H1 (cell line): ENCODE data around the gene TMSB15B. TPM values are rescaled to one million over a fixed set of nuclear protein-coding genes. Genes with fewer than 3 reads are reported as not detected.

ENCODE experiments used
- CTCF ChIA-PET: fragments of 300-600 bp; sonication (Branson Sonifier 250); formaldehyde crosslinking; loops from one replicate; lab custom pipeline; 2021; ENCODE audit not compliant: partially characterized antibody; lab: Charles Lee
- POLR2A ChIA-PET: fragments of 300-600 bp; sonication (Branson Sonifier 250); formaldehyde crosslinking; loops from one replicate; lab custom pipeline; 2021; ENCODE audit warnings: inconsistent platforms; ENCODE audit not compliant: partially characterized antibody; lab: Charles Lee
- DNase-seq, 2 experiments: peaks; one replicate each; pipeline versions ENCODE4 v3.0.0 to v3.0.0-alpha.2; 2010 to 2022; ENCODE audit warnings: low spot score in 2 of 2, low read depth in 1 of 2, mixed read lengths in 1 of 2
- FAIRE-seq: peaks from 2 replicates; lab custom pipeline; 2011; peaks lifted over from hg19 to GRCh38; lab: Jason Lieb, UNC
- H2AFZ ChIP-seq: 2 replicates; pipeline ENCODE4 v1.8.1; 2012; ENCODE audit warnings: low read length, inconsistent platforms
- H2AK5ac ChIP-seq: 2 replicates; pipeline ENCODE4 v1.6.1; 2013; ENCODE audit warnings: low read depth, low read length
- H2BK120ac ChIP-seq: replicated peaks from 2 replicates; pipeline ENCODE3; 2013; ENCODE audit warnings: low read depth, low read length, inconsistent platforms
- H2BK12ac ChIP-seq: 2 replicates; pipeline ENCODE4 v1.6.1; 2013; ENCODE audit warnings: low read depth, low read length
- H2BK15ac ChIP-seq: 2 replicates; pipeline ENCODE4 v1.6.1; 2013; ENCODE audit warnings: low read length
- H2BK20ac ChIP-seq: 2 replicates; pipeline ENCODE4 v1.6.1; 2013; ENCODE audit warnings: low read length
- H2BK5ac ChIP-seq: 2 replicates; pipeline ENCODE4 v1.6.1; 2013; ENCODE audit warnings: low read depth, low read length
- H3K14ac ChIP-seq: 2 replicates; pipeline ENCODE4 v1.6.1; 2013; ENCODE audit warnings: inconsistent platforms; ENCODE audit not compliant: insufficient read length
- H3K18ac ChIP-seq: 2 replicates; pipeline ENCODE4 v1.6.1; 2013; ENCODE audit warnings: low read length; ENCODE audit errors: extremely low read depth
- H3K23ac ChIP-seq: 2 replicates; pipeline ENCODE4 v1.6.1; 2013; ENCODE audit warnings: inconsistent platforms; ENCODE audit not compliant: insufficient read length
- H3K23me2 ChIP-seq: 2 replicates; pipeline ENCODE4 v1.6.1; 2013; ENCODE audit warnings: low read depth, low read length
- H3K27ac ChIP-seq: 2 replicates; pipeline ENCODE4 v1.6.1; 2011; ENCODE audit warnings: low read depth, low read length, inconsistent platforms
- H3K27me3 ChIP-seq, 4 experiments: replicated peaks in 1 of 4; 1 replicate in 1 of 4; 2 replicates in 3 of 4; pipeline versions ENCODE4 v1.6.1 to v1.8.1; 2011 to 2013; ENCODE audit warnings: low read length in 3 of 4, mild to moderate bottlenecking in 3 of 4, inconsistent platforms in 2 of 4, mixed read lengths in 2 of 4, moderate library complexity in 1 of 4; ENCODE audit not compliant: control insufficient read depth in 3 of 4, insufficient read depth in 3 of 4; ENCODE audit errors: extremely low read depth in 1 of 4
- H3K36me3 ChIP-seq, 4 experiments: 2 replicates each; pipeline versions ENCODE4 v1.6.1 to v1.8.1; 2011 to 2013; ENCODE audit warnings: mild to moderate bottlenecking in 4 of 4, low read length in 3 of 4, moderate library complexity in 2 of 4, control low read depth in 1 of 4, inconsistent platforms in 1 of 4; ENCODE audit not compliant: insufficient read depth in 4 of 4, control insufficient read depth in 2 of 4
- H3K4ac ChIP-seq: replicated peaks from 2 replicates; pipeline ENCODE3; 2013; ENCODE audit warnings: low read length, low read depth, mixed read lengths, inconsistent platforms; ENCODE audit not compliant: insufficient read length
- H3K4me1 ChIP-seq, 4 experiments: replicated peaks in 1 of 4; 1 replicate in 1 of 4; 2 replicates in 3 of 4; pipeline versions ENCODE4 v1.6.1 to v1.8.1; 2011 to 2013; ENCODE audit warnings: low read length in 3 of 4, inconsistent platforms in 2 of 4, mixed read lengths in 1 of 4; ENCODE audit not compliant: insufficient read depth in 4 of 4, control insufficient read depth in 3 of 4
- H3K4me2 ChIP-seq, 2 experiments: 2 replicates each; pipeline versions ENCODE4 v1.6.1 to v1.8.1; 2011 to 2013; ENCODE audit warnings: low read depth in 2 of 2, low read length in 2 of 2, control low read depth in 1 of 2, inconsistent platforms in 1 of 2, mild to moderate bottlenecking in 1 of 2; ENCODE audit not compliant: insufficient read depth in 1 of 2
- H3K4me3 ChIP-seq, 4 experiments: fragments of 200-600, 300-600 bp in 1 of 4; sonication (generic), shearing (Covaris generic), sonication (Bioruptor Twin) in 1 of 4; 2 replicates each; pipeline versions ENCODE4 v1.5.1 to v1.8.1; 2011 to 2016; ENCODE audit warnings: low read length in 4 of 4, low read depth in 3 of 4, control low read depth in 2 of 4, inconsistent platforms in 2 of 4, mild to moderate bottlenecking in 2 of 4, mixed read lengths in 1 of 4, moderate library complexity in 1 of 4; ENCODE audit not compliant: insufficient read depth in 2 of 4; ENCODE audit errors: extremely low read depth in 1 of 4
- H3K56ac ChIP-seq: replicated peaks from 2 replicates; pipeline ENCODE3; 2013; ENCODE audit warnings: low read depth, mild to moderate bottlenecking, mixed read lengths, low read length, inconsistent platforms; ENCODE audit not compliant: insufficient read length
- H3K79me1 ChIP-seq: 2 replicates; pipeline ENCODE4 v1.6.1; 2013; ENCODE audit warnings: low read depth, low read length, control low read depth
- H3K79me2 ChIP-seq, 2 experiments: 2 replicates each; pipeline versions ENCODE4 v1.6.1 to v1.8.1; 2012 to 2013; ENCODE audit warnings: low read length in 2 of 2, mild to moderate bottlenecking in 2 of 2, inconsistent platforms in 1 of 2; ENCODE audit not compliant: insufficient read depth in 2 of 2, control insufficient read depth in 1 of 2
- H3K9ac ChIP-seq, 4 experiments: replicated peaks in 1 of 4; 1 replicate in 1 of 4; 2 replicates in 3 of 4; pipeline versions ENCODE4 v1.6.1 to v1.8.1; 2011 to 2013; ENCODE audit warnings: low read depth in 3 of 4, low read length in 3 of 4, control low read depth in 2 of 4, mild to moderate bottlenecking in 2 of 4, moderate library complexity in 2 of 4, inconsistent platforms in 1 of 4; ENCODE audit errors: extremely low read depth in 1 of 4
- H3K9me3 ChIP-seq, 2 experiments: 2 replicates each; pipeline versions ENCODE4 v1.6.1 to v1.8.1; 2012 to 2013; ENCODE audit warnings: mild to moderate bottlenecking in 2 of 2, moderate library complexity in 2 of 2, control low read depth in 1 of 2, inconsistent platforms in 1 of 2, low read depth in 1 of 2, low read length in 1 of 2, mixed read lengths in 1 of 2; ENCODE audit not compliant: insufficient read depth in 2 of 2
- H4K20me1 ChIP-seq, 2 experiments: replicated peaks in 1 of 2; 2 replicates each; pipeline versions ENCODE3 to v1.8.1; 2011 to 2013; ENCODE audit warnings: inconsistent platforms in 2 of 2, low read length in 2 of 2, mild to moderate bottlenecking in 1 of 2; ENCODE audit not compliant: insufficient read depth in 2 of 2, control insufficient read depth in 1 of 2
- H4K5ac ChIP-seq: 2 replicates; pipeline ENCODE4 v1.6.1; 2013; ENCODE audit warnings: low read length, low read depth, mixed read lengths, inconsistent platforms; ENCODE audit not compliant: insufficient read length
- H4K8ac ChIP-seq: 2 replicates; pipeline ENCODE4 v1.8.0; 2013; ENCODE audit warnings: mild to moderate bottlenecking, moderate library complexity, low read length, inconsistent platforms; ENCODE audit not compliant: insufficient read depth; ENCODE audit errors: extremely low read depth
- H4K91ac ChIP-seq: replicated peaks from 2 replicates; pipeline ENCODE3; 2013; ENCODE audit warnings: low read length, mixed read lengths, inconsistent platforms; ENCODE audit not compliant: insufficient read length
- CREB1 ChIP-seq: IDR thresholded peaks from 2 replicates; pipeline ENCODE4 v1.6.1; 2012; ENCODE audit warnings: inconsistent platforms
- EGR1 ChIP-seq: IDR thresholded peaks from 2 replicates; pipeline ENCODE4 v1.6.1; 2011; ENCODE audit warnings: low read depth, low read length, borderline replicate concordance
- MAX ChIP-seq: IDR thresholded peaks from 2 replicates; pipeline ENCODE4 v1.6.1; 2012; ENCODE audit warnings: inconsistent platforms
- RXRA ChIP-seq: IDR thresholded peaks from 2 replicates; pipeline ENCODE4 v1.6.1; 2011; ENCODE audit warnings: low read depth, mild to moderate bottlenecking, low read length, moderate library complexity; ENCODE audit not compliant: insufficient read depth
- SIRT6 ChIP-seq: IDR thresholded peaks from one replicate; pipeline ENCODE4 v1.7.1; 2012; ENCODE audit warnings: low read length, inconsistent platforms
- TAF7 ChIP-seq: optimal IDR thresholded peaks from 2 replicates; pipeline ENCODE3; 2011; ENCODE audit warnings: low read depth, mild to moderate bottlenecking, inconsistent platforms, low read length, moderate library complexity, borderline replicate concordance
- TCF12 ChIP-seq: IDR thresholded peaks from 2 replicates; pipeline ENCODE4 v1.6.1; 2011; ENCODE audit warnings: low read depth, mild to moderate bottlenecking, low read length
- TEAD4 ChIP-seq: IDR thresholded peaks from 2 replicates; pipeline ENCODE4 v1.6.1; 2012; ENCODE audit warnings: low read depth, low read length, inconsistent platforms, mixed read lengths
- WGBS, 2 experiments: shearing (Covaris generic) in 1 of 2; methylation state at CpG; one replicate each; pipeline versions ENCODE4 v1.1.6 to v1.1.7; 2013 to 2015; ENCODE audit warnings: low lambda C conversion rate in 2 of 2, mixed read lengths in 2 of 2, inconsistent platforms in 1 of 2, low coverage in 1 of 2, missing lambda C conversion rate in 1 of 2; ENCODE audit not compliant: insufficient replicate concordance in 2 of 2, insufficient coverage in 1 of 2, insufficient read length in 1 of 2; ENCODE audit errors: extremely low coverage in 1 of 2, missing lambda C conversion rate in 1 of 2; 5-methylcytosine and 5-hydroxymethylcytosine counted together
- polyA plus RNA-seq, 7 experiments: library from polyadenylated mRNA; depleted of rRNA in 3 of 7; stranded (reverse) in 5 of 7; unstranded in 2 of 7; fragments of >200 nt in 5 of 7; fragments of 200-250 nt in 2 of 7; gene quantifications; 1 replicate in 5 of 7; 2 replicates in 1 of 7; 4 replicates in 1 of 7; pipeline versions ENCODE4 v1.2.1 to v1.2.3, GENCODE V29; 2011 to 2013; ENCODE audit warnings: missing spikeins in 2 of 7, mixed read lengths in 2 of 7
- total RNA-seq: library from RNA; stranded (reverse); fragmentation: NEBNext Ultra II Directional; extraction: Animal tissue kit (Norgen Biotek cat#: 25700); gene quantifications from 2 replicates; pipeline ENCODE4 v1.2.1, GENCODE V29; 2021

The TMSB15B gene
- total and polyA plus RNA-seq, 2 of the 8 experiments (the other 6 are each of a cell fraction or from before 2014, with no cell fraction given): 11.7 to 12.1 TPM

GRCh38 chrX:103913356-103914020, 48.9 kb upstream of the TMSB15B start:
- FAIRE-seq: peak; percentile 88
- Histone ChIP-seq H4K8ac (no peak overlapping the region), H3K56ac (no peak overlapping the region), H3K79me2 (no peaks in the 10 kb centered on the region), H3K27me3 (no peaks in the 10 kb centered on the region), H2AK5ac (no peak overlapping the region), H2BK5ac (no peak overlapping the region), H3K4me3 (no peak overlapping the region), H2AFZ (no peak overlapping the region), H3K27ac (no peak overlapping the region), H4K91ac (no peak overlapping the region), H2BK12ac (no peak overlapping the region), H3K4me2 (peak overlapping the region in 1 of 2 experiments; percentile 35; a peak in 1 of 4 replicates), H3K4me1 (peaks cover 0 to 2% (median 0%) of the 10 kb centered on the region in 4 experiments; a peak in 2 of 7 replicates), H4K20me1 (no peaks in the 10 kb centered on the region), H3K9ac (no peak overlapping the region), H3K9me3 (no peaks in the 10 kb centered on the region), H3K79me1 (no peaks in the 10 kb centered on the region), H3K4ac (no peak overlapping the region), H3K36me3 (no peaks in the 10 kb centered on the region), H3K18ac (no peak overlapping the region), H3K23ac (no peak overlapping the region), H3K14ac (no peak overlapping the region), H2BK20ac (no peak overlapping the region), H2BK120ac (no peak overlapping the region), H4K5ac (no peak overlapping the region), H3K23me2 (no peaks in the 10 kb centered on the region), H2BK15ac (no peak overlapping the region)
- DNase-seq: no peak
- CTCF ChIA-PET: interaction anchor here (0.6 to 2.2 kb wide), 2 partner anchors 15 to 69 kb away, joined by 3 to 8 read pairs; no protein-coding TSS in a partner anchor
- POLR2A ChIA-PET: interaction anchor here (1.1 kb wide), 1 partner anchor 199 kb away, joined by 3 read pairs; the partner anchor contains the start of gene ZCCHC18
- TF ChIP-seq EGR1: no peak
- TF ChIP-seq TEAD4: peak; percentile 60
- TF ChIP-seq TCF12: no peak
- TF ChIP-seq TAF7: no peak
- no peak for TF ChIP-seq SIRT6
- no peak for TF ChIP-seq CREB1
- no peak for TF ChIP-seq RXRA
- TF ChIP-seq MAX: peak; percentile 37; the same call in 1 of the 2 replicates
- 81% methylated on average over 10 of the region's 10 CpGs; no CpG with 5 or more reads in 1 of the 2 experiments for WGBS, 2 experiments
